H1 (cell line): ENCODE data around the gene CERCAM. TPM values are rescaled to one million over a fixed set of nuclear protein-coding genes. Genes with fewer than 3 reads are reported as not detected.
A peak's percentile ranks its signal among the peaks of the same experiment; 100 is the strongest.

Experiments used
- CTCF ChIA-PET: fragments of 300-600 bp; sonication (Branson Sonifier 250); formaldehyde crosslinking; loops from one replicate; lab custom pipeline; 2021; ENCODE audit not compliant: partially characterized antibody; lab: Charles Lee
- POLR2A ChIA-PET: fragments of 300-600 bp; sonication (Branson Sonifier 250); formaldehyde crosslinking; loops from one replicate; lab custom pipeline; 2021; ENCODE audit warnings: inconsistent platforms; ENCODE audit not compliant: partially characterized antibody; lab: Charles Lee
- DNase-seq, 2 experiments: peaks; one replicate each; pipeline versions ENCODE4 v3.0.0 to v3.0.0-alpha.2; 2010 to 2022; ENCODE audit warnings: low spot score in 2 of 2, low read depth in 1 of 2, mixed read lengths in 1 of 2
- FAIRE-seq: peaks from 2 replicates; lab custom pipeline; 2011; peaks lifted over from hg19 to GRCh38; lab: Jason Lieb, UNC
- H2AFZ ChIP-seq: 2 replicates; pipeline ENCODE4 v1.8.1; 2012; ENCODE audit warnings: low read length, inconsistent platforms
- H2AK5ac ChIP-seq: 2 replicates; pipeline ENCODE4 v1.6.1; 2013; ENCODE audit warnings: low read depth, low read length
- H2BK120ac ChIP-seq: replicated peaks from 2 replicates; pipeline ENCODE3; 2013; ENCODE audit warnings: low read depth, low read length, inconsistent platforms
- H2BK12ac ChIP-seq: 2 replicates; pipeline ENCODE4 v1.6.1; 2013; ENCODE audit warnings: low read depth, low read length
- H2BK15ac ChIP-seq: 2 replicates; pipeline ENCODE4 v1.6.1; 2013; ENCODE audit warnings: low read length
- H2BK20ac ChIP-seq: 2 replicates; pipeline ENCODE4 v1.6.1; 2013; ENCODE audit warnings: low read length
- H2BK5ac ChIP-seq: 2 replicates; pipeline ENCODE4 v1.6.1; 2013; ENCODE audit warnings: low read depth, low read length
- H3K14ac ChIP-seq: 2 replicates; pipeline ENCODE4 v1.6.1; 2013; ENCODE audit warnings: inconsistent platforms; ENCODE audit not compliant: insufficient read length
- H3K18ac ChIP-seq: 2 replicates; pipeline ENCODE4 v1.6.1; 2013; ENCODE audit warnings: low read length; ENCODE audit errors: extremely low read depth
- H3K23ac ChIP-seq: 2 replicates; pipeline ENCODE4 v1.6.1; 2013; ENCODE audit warnings: inconsistent platforms; ENCODE audit not compliant: insufficient read length
- H3K23me2 ChIP-seq: 2 replicates; pipeline ENCODE4 v1.6.1; 2013; ENCODE audit warnings: low read depth, low read length
- H3K27ac ChIP-seq: 2 replicates; pipeline ENCODE4 v1.6.1; 2011; ENCODE audit warnings: low read depth, low read length, inconsistent platforms
- H3K27me3 ChIP-seq, 4 experiments: replicated peaks in 1 of 4; 1 replicate in 1 of 4; 2 replicates in 3 of 4; pipeline versions ENCODE4 v1.6.1 to v1.8.1; 2011 to 2013; ENCODE audit warnings: low read length in 3 of 4, mild to moderate bottlenecking in 3 of 4, inconsistent platforms in 2 of 4, mixed read lengths in 2 of 4, moderate library complexity in 1 of 4; ENCODE audit not compliant: control insufficient read depth in 3 of 4, insufficient read depth in 3 of 4; ENCODE audit errors: extremely low read depth in 1 of 4
- H3K36me3 ChIP-seq, 4 experiments: 2 replicates each; pipeline versions ENCODE4 v1.6.1 to v1.8.1; 2011 to 2013; ENCODE audit warnings: mild to moderate bottlenecking in 4 of 4, low read length in 3 of 4, moderate library complexity in 2 of 4, control low read depth in 1 of 4, inconsistent platforms in 1 of 4; ENCODE audit not compliant: insufficient read depth in 4 of 4, control insufficient read depth in 2 of 4
- H3K4ac ChIP-seq: replicated peaks from 2 replicates; pipeline ENCODE3; 2013; ENCODE audit warnings: low read length, low read depth, mixed read lengths, inconsistent platforms; ENCODE audit not compliant: insufficient read length
- H3K4me1 ChIP-seq, 4 experiments: replicated peaks in 1 of 4; 1 replicate in 1 of 4; 2 replicates in 3 of 4; pipeline versions ENCODE4 v1.6.1 to v1.8.1; 2011 to 2013; ENCODE audit warnings: low read length in 3 of 4, inconsistent platforms in 2 of 4, mixed read lengths in 1 of 4; ENCODE audit not compliant: insufficient read depth in 4 of 4, control insufficient read depth in 3 of 4
- H3K4me2 ChIP-seq, 2 experiments: 2 replicates each; pipeline versions ENCODE4 v1.6.1 to v1.8.1; 2011 to 2013; ENCODE audit warnings: low read depth in 2 of 2, low read length in 2 of 2, control low read depth in 1 of 2, inconsistent platforms in 1 of 2, mild to moderate bottlenecking in 1 of 2; ENCODE audit not compliant: insufficient read depth in 1 of 2
- H3K4me3 ChIP-seq, 4 experiments: fragments of 200-600, 300-600 bp in 1 of 4; sonication (generic), shearing (Covaris generic), sonication (Bioruptor Twin) in 1 of 4; 2 replicates each; pipeline versions ENCODE4 v1.5.1 to v1.8.1; 2011 to 2016; ENCODE audit warnings: low read length in 4 of 4, low read depth in 3 of 4, control low read depth in 2 of 4, inconsistent platforms in 2 of 4, mild to moderate bottlenecking in 2 of 4, mixed read lengths in 1 of 4, moderate library complexity in 1 of 4; ENCODE audit not compliant: insufficient read depth in 2 of 4; ENCODE audit errors: extremely low read depth in 1 of 4
- H3K56ac ChIP-seq: replicated peaks from 2 replicates; pipeline ENCODE3; 2013; ENCODE audit warnings: low read depth, mild to moderate bottlenecking, mixed read lengths, low read length, inconsistent platforms; ENCODE audit not compliant: insufficient read length
- H3K79me1 ChIP-seq: 2 replicates; pipeline ENCODE4 v1.6.1; 2013; ENCODE audit warnings: low read depth, low read length, control low read depth
- H3K79me2 ChIP-seq, 2 experiments: 2 replicates each; pipeline versions ENCODE4 v1.6.1 to v1.8.1; 2012 to 2013; ENCODE audit warnings: low read length in 2 of 2, mild to moderate bottlenecking in 2 of 2, inconsistent platforms in 1 of 2; ENCODE audit not compliant: insufficient read depth in 2 of 2, control insufficient read depth in 1 of 2
- H3K9ac ChIP-seq, 4 experiments: replicated peaks in 1 of 4; 1 replicate in 1 of 4; 2 replicates in 3 of 4; pipeline versions ENCODE4 v1.6.1 to v1.8.1; 2011 to 2013; ENCODE audit warnings: low read depth in 3 of 4, low read length in 3 of 4, control low read depth in 2 of 4, mild to moderate bottlenecking in 2 of 4, moderate library complexity in 2 of 4, inconsistent platforms in 1 of 4; ENCODE audit errors: extremely low read depth in 1 of 4
- H3K9me3 ChIP-seq, 2 experiments: 2 replicates each; pipeline versions ENCODE4 v1.6.1 to v1.8.1; 2012 to 2013; ENCODE audit warnings: mild to moderate bottlenecking in 2 of 2, moderate library complexity in 2 of 2, control low read depth in 1 of 2, inconsistent platforms in 1 of 2, low read depth in 1 of 2, low read length in 1 of 2, mixed read lengths in 1 of 2; ENCODE audit not compliant: insufficient read depth in 2 of 2
- H4K20me1 ChIP-seq, 2 experiments: replicated peaks in 1 of 2; 2 replicates each; pipeline versions ENCODE3 to v1.8.1; 2011 to 2013; ENCODE audit warnings: inconsistent platforms in 2 of 2, low read length in 2 of 2, mild to moderate bottlenecking in 1 of 2; ENCODE audit not compliant: insufficient read depth in 2 of 2, control insufficient read depth in 1 of 2
- H4K5ac ChIP-seq: 2 replicates; pipeline ENCODE4 v1.6.1; 2013; ENCODE audit warnings: low read length, low read depth, mixed read lengths, inconsistent platforms; ENCODE audit not compliant: insufficient read length
- H4K8ac ChIP-seq: 2 replicates; pipeline ENCODE4 v1.8.0; 2013; ENCODE audit warnings: mild to moderate bottlenecking, moderate library complexity, low read length, inconsistent platforms; ENCODE audit not compliant: insufficient read depth; ENCODE audit errors: extremely low read depth
- H4K91ac ChIP-seq: replicated peaks from 2 replicates; pipeline ENCODE3; 2013; ENCODE audit warnings: low read length, mixed read lengths, inconsistent platforms; ENCODE audit not compliant: insufficient read length
- RBBP5 ChIP-seq: IDR thresholded peaks from 2 replicates; pipeline ENCODE4 v1.7.1; 2012; ENCODE audit warnings: low read depth, mild to moderate bottlenecking, inconsistent platforms, low read length, moderate library complexity, borderline replicate concordance
- WGBS, 2 experiments: shearing (Covaris generic) in 1 of 2; methylation state at CpG; one replicate each; pipeline versions ENCODE4 v1.1.6 to v1.1.7; 2013 to 2015; ENCODE audit warnings: low lambda C conversion rate in 2 of 2, mixed read lengths in 2 of 2, inconsistent platforms in 1 of 2, low coverage in 1 of 2, missing lambda C conversion rate in 1 of 2; ENCODE audit not compliant: insufficient replicate concordance in 2 of 2, insufficient coverage in 1 of 2, insufficient read length in 1 of 2; ENCODE audit errors: extremely low coverage in 1 of 2, missing lambda C conversion rate in 1 of 2; 5-methylcytosine and 5-hydroxymethylcytosine counted together
- polyA plus RNA-seq, 7 experiments: library from polyadenylated mRNA; depleted of rRNA in 3 of 7; stranded (reverse) in 5 of 7; unstranded in 2 of 7; fragments of >200 nt in 5 of 7; fragments of 200-250 nt in 2 of 7; gene quantifications; 1 replicate in 5 of 7; 2 replicates in 1 of 7; 4 replicates in 1 of 7; pipeline versions ENCODE4 v1.2.1 to v1.2.3, GENCODE V29; 2011 to 2013; ENCODE audit warnings: missing spikeins in 2 of 7, mixed read lengths in 2 of 7
- total RNA-seq: library from RNA; stranded (reverse); fragmentation: NEBNext Ultra II Directional; extraction: Animal tissue kit (Norgen Biotek cat#: 25700); gene quantifications from 2 replicates; pipeline ENCODE4 v1.2.1, GENCODE V29; 2021

CERCAM gene
- total and polyA plus RNA-seq, 2 of the 8 experiments (the other 6 are each of a cell fraction or from before 2014, with no cell fraction given): 3.1 to 5.2 TPM

DNA sequence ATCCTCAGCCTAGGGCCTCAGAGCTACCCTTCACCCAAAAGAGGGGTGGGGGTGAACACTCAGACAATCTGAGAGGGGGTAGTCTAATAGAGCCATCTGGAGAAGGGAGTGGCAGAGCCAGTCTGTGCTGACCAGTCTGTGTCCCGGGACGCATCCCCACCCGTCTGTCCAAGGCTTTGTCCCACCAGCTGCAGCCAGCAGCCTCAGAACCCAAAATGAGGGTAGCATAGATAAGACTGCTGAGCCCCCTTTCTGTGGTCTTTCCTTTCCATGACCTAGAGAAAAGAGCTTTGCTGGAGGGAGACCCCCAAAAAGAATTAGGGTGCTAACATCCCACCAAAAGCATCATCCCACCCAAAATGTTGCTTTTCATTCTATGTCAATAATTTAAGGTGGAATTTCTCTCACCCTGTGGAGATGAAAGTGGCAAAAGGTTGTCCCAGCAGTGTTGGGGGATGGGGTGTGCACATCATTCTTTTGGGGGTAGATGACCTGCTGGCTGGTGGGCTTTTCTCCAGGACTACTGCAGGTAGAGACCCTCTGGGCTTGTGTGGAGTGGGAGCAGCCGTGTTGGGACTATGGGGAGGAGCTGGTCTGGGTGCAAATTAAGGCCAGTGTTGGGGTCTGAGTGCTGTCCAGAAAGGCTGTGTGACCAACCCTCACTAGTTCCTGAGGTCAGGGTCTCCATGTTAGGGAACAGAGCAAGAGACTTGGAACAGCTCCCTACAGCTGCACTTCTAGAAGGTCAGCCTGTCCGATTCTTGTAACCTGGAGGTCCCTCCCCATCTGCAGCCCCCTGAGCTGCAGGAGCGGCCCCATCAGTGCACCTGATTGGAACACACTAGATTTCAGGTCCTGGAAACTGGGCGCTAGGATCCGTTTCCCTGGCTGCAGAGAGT lies 29.6 kb upstream of the CERCAM start:
- no peak overlapping the region; a peak in 1 of 8 replicates for H3K4me3 ChIP-seq
- H2BK20ac ChIP-seq: no peak overlapping the region
- H4K5ac ChIP-seq: no peak overlapping the region
- H3K79me2 ChIP-seq: no peaks in the 10 kb centered on the region
- peak overlapping the region; percentile 14; the same call in 1 of the 2 replicates for H2BK12ac ChIP-seq
- peaks cover 0 to 21% (median 9%) of the 10 kb centered on the region in 4 experiments; a peak in 6 of 8 replicates for H3K36me3 ChIP-seq
- WGBS, 2 experiments: 69% methylated on average over 8 of the region's 8 CpGs; no CpG with 5 or more reads in 1 of the 2 experiments
- no peak overlapping the region for H3K4ac ChIP-seq
- H2BK5ac ChIP-seq: no peak overlapping the region
- H3K18ac ChIP-seq: no peak overlapping the region
- POLR2A ChIA-PET: interaction anchor here (0.6 to 13.1 kb wide), 9 partner anchors 10 to 129 kb away, joined by 3 to 92 read pairs (median 5); partner anchors contain the start of genes SLC27A4 and URM1
- FAIRE-seq: no peak
- no peak for DNase-seq
- H2AFZ ChIP-seq: no peak overlapping the region
- H3K9me3 ChIP-seq: no peaks in the 10 kb centered on the region
- H3K23ac ChIP-seq: no peak overlapping the region
- peaks cover 71 to 100% (median 96%) of the 10 kb centered on the region in 4 experiments for H3K27me3 ChIP-seq
- no peak overlapping the region for H3K27ac ChIP-seq
- H4K8ac ChIP-seq: no peak overlapping the region
- H3K56ac ChIP-seq: no peak overlapping the region
- peaks cover 4% of the 10 kb centered on the region; the same call in 1 of the 2 replicates for H3K23me2 ChIP-seq
- H2BK15ac ChIP-seq: no peak overlapping the region
- no peak overlapping the region for H4K91ac ChIP-seq
- CTCF ChIA-PET: interaction anchor here (0.7 to 21.9 kb wide), 9 partner anchors 9 to 55 kb away, joined by 3 to 323 read pairs (median 3); partner anchors contain the start of gene URM1
- no peak overlapping the region for H2BK120ac ChIP-seq
- no peak overlapping the region for H3K14ac ChIP-seq
- no peak overlapping the region for H3K9ac ChIP-seq
- TF ChIP-seq RBBP5: no peak
- peaks cover 29 to 49% of the 10 kb centered on the region in 2 experiments for H4K20me1 ChIP-seq
- H3K4me1 ChIP-seq: peaks cover 9 to 46% (median 40%) of the 10 kb centered on the region in 4 experiments
- peak overlapping the region in 1 of 2 experiments; percentile 76; a peak in 1 of 4 replicates for H3K4me2 ChIP-seq
- no peak overlapping the region for H2AK5ac ChIP-seq
- no peaks in the 10 kb centered on the region for H3K79me1 ChIP-seq
